Measurements from ENCODE around the gene SH2D4B. TPM values are rescaled to one million over a fixed set of nuclear protein-coding genes. Genes with fewer than 3 reads are reported as not detected.

The SH2D4B gene
- total RNA-seq, 4 donors from 2014 or later, result not detected

- WGBS, 2 donors (ENCODE audit: low coverage in 1 of 2), result 100% methylated on average over 3 of the region's 27 CpGs; no CpG with 5 or more reads in 1 of the 2 donors
- H3K27ac ChIP-seq, result no peak overlapping the region
- no peak for ATAC-seq
- no peak overlapping the region for H3K4me3 ChIP-seq
- H3K36me3 ChIP-seq, result no peaks in the 10 kb centered on the region
- no peaks in the 10 kb centered on the region for H3K4me1 ChIP-seq
- TF ChIP-seq, protein P1, sequence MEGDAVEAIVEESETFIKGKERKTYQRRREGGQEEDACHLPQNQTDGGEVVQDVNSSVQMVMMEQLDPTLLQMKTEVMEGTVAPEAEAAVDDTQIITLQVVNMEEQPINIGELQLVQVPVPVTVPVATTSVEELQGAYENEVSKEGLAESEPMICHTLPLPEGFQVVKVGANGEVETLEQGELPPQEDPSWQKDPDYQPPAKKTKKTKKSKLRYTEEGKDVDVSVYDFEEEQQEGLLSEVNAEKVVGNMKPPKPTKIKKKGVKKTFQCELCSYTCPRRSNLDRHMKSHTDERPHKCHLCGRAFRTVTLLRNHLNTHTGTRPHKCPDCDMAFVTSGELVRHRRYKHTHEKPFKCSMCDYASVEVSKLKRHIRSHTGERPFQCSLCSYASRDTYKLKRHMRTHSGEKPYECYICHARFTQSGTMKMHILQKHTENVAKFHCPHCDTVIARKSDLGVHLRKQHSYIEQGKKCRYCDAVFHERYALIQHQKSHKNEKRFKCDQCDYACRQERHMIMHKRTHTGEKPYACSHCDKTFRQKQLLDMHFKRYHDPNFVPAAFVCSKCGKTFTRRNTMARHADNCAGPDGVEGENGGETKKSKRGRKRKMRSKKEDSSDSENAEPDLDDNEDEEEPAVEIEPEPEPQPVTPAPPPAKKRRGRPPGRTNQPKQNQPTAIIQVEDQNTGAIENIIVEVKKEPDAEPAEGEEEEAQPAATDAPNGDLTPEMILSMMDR (IDR thresholded peaks at IDR 0.05), result no peak
- TF ChIP-seq POLR2A (IDR thresholded peaks at IDR 0.05) (no peak), POLR2AphosphoS5 (IDR thresholded peaks at IDR 0.05) (no peak)
- H3K9me3 ChIP-seq, result no peaks in the 10 kb centered on the region
- no peaks in the 10 kb centered on the region for H3K27me3 ChIP-seq
Observed at GRCh38 chr10:80603516-80603915, 65.8 kb downstream of the SH2D4B start.

GRCh38 chr10:80608706-80609105 lies 71.0 kb downstream of the SH2D4B start:
- TF ChIP-seq POLR2AphosphoS5 (IDR thresholded peaks at IDR 0.05) (no peak), POLR2A (IDR thresholded peaks at IDR 0.05) (no peak), EP300 (IDR thresholded peaks at IDR 0.05) (no peak)
- TF ChIP-seq, protein P1 (IDR thresholded peaks at IDR 0.05), result no peak
- ATAC-seq, result no peak
- WGBS, 2 donors (ENCODE audit: low coverage in 1 of 2), result 49 to 56% methylated on average over 6 to 8 of the region's 11 CpGs
- H3K4me3 ChIP-seq, result no peak overlapping the region
- no peaks in the 10 kb centered on the region for H3K9me3 ChIP-seq
- no peak overlapping the region for H3K27ac ChIP-seq
- H3K27me3 ChIP-seq, result no peaks in the 10 kb centered on the region
- no peaks in the 10 kb centered on the region for H3K36me3 ChIP-seq
- H3K4me1 ChIP-seq, result no peaks in the 10 kb centered on the region

DNA sequence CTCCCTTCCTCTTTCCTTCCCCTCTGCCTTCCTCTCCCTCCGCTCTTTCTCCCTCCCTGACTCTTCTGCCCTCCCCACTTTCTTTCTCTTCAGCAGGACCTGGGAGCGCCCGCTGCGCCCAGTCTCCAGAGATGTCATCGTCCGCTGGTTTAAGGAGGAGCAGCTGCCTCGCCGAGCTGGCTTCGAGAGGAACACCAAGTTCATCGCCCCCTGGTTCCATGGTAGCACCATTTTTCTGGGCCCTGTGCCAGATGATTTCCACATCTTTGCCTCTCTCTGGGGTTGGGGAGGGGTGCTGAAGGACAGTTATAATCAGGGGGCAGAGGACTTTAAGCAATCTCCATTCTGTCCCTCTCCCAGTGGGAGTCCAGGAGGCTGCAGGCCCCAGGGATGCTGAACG lies 71.6 kb downstream of the SH2D4B start:
- H3K9me3 ChIP-seq, result no peaks in the 10 kb centered on the region
- no peaks in the 10 kb centered on the region for H3K4me1 ChIP-seq
- 94% methylated on average over 2 of the region's 11 CpGs; no CpG with 5 or more reads in 1 of the 2 donors for WGBS, 2 donors (ENCODE audit: low coverage in 1 of 2)
- no peaks in the 10 kb centered on the region for H3K36me3 ChIP-seq
- peaks cover under 1% of the 10 kb centered on the region for H3K27me3 ChIP-seq
- no peak overlapping the region for H3K27ac ChIP-seq
- TF ChIP-seq POLR2AphosphoS5 (IDR thresholded peaks at IDR 0.05), result no peak
- TF ChIP-seq, protein P1 (IDR thresholded peaks at IDR 0.05), result no peak
- no peak for TF ChIP-seq POLR2A (IDR thresholded peaks at IDR 0.05)
- TF ChIP-seq EP300 (IDR thresholded peaks at IDR 0.05), result no peak
- no peak for ATAC-seq
- no peak overlapping the region for H3K4me3 ChIP-seq

DNA sequence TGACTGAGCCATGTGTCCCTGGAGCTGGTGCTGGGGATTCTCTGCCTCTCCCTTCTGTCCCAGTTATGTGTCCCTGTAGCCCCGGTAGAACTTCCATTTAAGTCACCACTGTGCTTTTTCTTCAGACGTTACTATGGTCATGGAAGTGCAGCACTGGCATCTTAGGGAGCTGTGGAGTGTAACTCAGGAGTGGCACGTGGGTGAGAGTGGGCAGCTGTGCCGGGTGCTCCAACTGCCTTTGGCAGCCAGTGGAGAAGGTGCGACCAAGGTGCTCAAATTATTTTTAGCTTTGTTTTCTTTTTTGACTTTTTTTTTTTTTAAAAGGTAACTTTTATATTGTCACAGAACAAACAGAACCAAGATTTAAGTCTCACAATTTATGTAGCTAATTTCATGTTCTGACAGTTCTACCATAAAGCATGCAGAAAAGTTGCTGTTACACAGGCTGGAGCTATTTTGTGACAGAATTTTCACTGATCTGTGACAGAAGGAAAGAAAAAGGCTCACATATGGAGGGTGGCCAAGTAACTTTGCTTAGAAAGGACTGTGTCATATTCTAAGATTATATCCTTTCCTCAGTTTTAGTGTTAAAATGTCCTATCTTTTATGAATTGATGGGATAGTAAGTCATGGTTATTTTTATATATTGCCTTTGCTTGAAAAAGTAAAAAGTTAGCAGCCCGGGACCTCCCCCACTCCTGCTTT lies 73.9 kb downstream of the SH2D4B start:
- Histone ChIP-seq H3K36me3 (no peaks in the 10 kb centered on the region), H3K27ac (no peak overlapping the region), H3K4me1 (no peaks in the 10 kb centered on the region), H3K9me3 (no peaks in the 10 kb centered on the region), H3K27me3 (peaks cover 7% of the 10 kb centered on the region), H3K4me3 (no peak overlapping the region)
- no peak for ATAC-seq
- WGBS, 2 donors (ENCODE audit: low coverage in 1 of 2), result 57 to 79% methylated on average over 1 to 5 of the region's 6 CpGs
- TF ChIP-seq EP300 (IDR thresholded peaks at IDR 0.05) (no peak), POLR2AphosphoS5 (IDR thresholded peaks at IDR 0.05) (no peak), POLR2A (IDR thresholded peaks at IDR 0.05) (no peak)
- TF ChIP-seq, protein P1 (IDR thresholded peaks at IDR 0.05), result no peak

- no peaks in the 10 kb centered on the region for H3K36me3 ChIP-seq
- 67 to 70% methylated on average over 1 of the region's 3 CpGs for WGBS, 2 donors (ENCODE audit: low coverage in 1 of 2)
Observed at GRCh38 chr10:80612261-80612660, 74.6 kb downstream of the SH2D4B start.

More at GRCh38 chr10:80612261-80612660, 74.6 kb downstream of the SH2D4B start:
- Histone ChIP-seq H3K27ac (no peak overlapping the region), H3K4me1 (no peaks in the 10 kb centered on the region), H3K9me3 (no peaks in the 10 kb centered on the region), H3K4me3 (no peak overlapping the region), H3K27me3 (peaks cover 12% of the 10 kb centered on the region)
- TF ChIP-seq POLR2A (IDR thresholded peaks at IDR 0.05) (no peak), EP300 (IDR thresholded peaks at IDR 0.05) (no peak), POLR2AphosphoS5 (IDR thresholded peaks at IDR 0.05) (no peak)
- TF ChIP-seq, protein P1 (IDR thresholded peaks at IDR 0.05), result no peak
- ATAC-seq, result no peak
